WTC11 (cell line): ENCODE data around the gene HPCAL1.
A peak's percentile ranks its signal among the peaks of the same experiment; 100 is the strongest.

ENCODE experiments used
- ATF1 ChIP-seq: sonication (generic); formaldehyde crosslinking; IDR thresholded peaks from 2 replicates; pipeline ENCODE4 v1.8.1; 2023; ENCODE audit warnings: mild to moderate bottlenecking, moderate library complexity, missing genetic modification reagents
- CTCF ChIP-seq: fragments of 200-600 bp; IDR thresholded peaks from 2 replicates; pipeline ENCODE4 v1.8.0; 2022; ENCODE audit warnings: antibody characterized with exemption
- E2F4 ChIP-seq: sonication (generic); formaldehyde crosslinking; IDR thresholded peaks from 2 replicates; pipeline ENCODE4 v1.8.1; 2022; ENCODE audit warnings: low read depth, mild to moderate bottlenecking, moderate library complexity, missing genetic modification reagents, borderline replicate concordance
- E2F5 ChIP-seq: sonication (generic); formaldehyde crosslinking; IDR thresholded peaks from 2 replicates; pipeline ENCODE4 v1.8.1; 2022; ENCODE audit warnings: mild to moderate bottlenecking, moderate library complexity, missing genetic modification reagents
- ESRRA ChIP-seq: sonication (generic); formaldehyde crosslinking; IDR thresholded peaks from 2 replicates; pipeline ENCODE4 v1.8.1; 2022; ENCODE audit warnings: mild to moderate bottlenecking, missing genetic modification reagents, borderline replicate concordance
- GABPB1 ChIP-seq: sonication (generic); formaldehyde crosslinking; IDR thresholded peaks from 2 replicates; pipeline ENCODE4 v1.8.1; 2023; ENCODE audit warnings: mild to moderate bottlenecking, missing genetic modification reagents
- MAX ChIP-seq: sonication (generic); formaldehyde crosslinking; IDR thresholded peaks from 2 replicates; pipeline ENCODE4 v1.8.0; 2022; ENCODE audit warnings: mild to moderate bottlenecking, missing genetic modification reagents
- MXD4 ChIP-seq: fragments of 250-450 bp; sonication (Bioruptor Pico); IDR thresholded peaks from 2 replicates; pipeline ENCODE4 v1.8.0; 2021; ENCODE audit warnings: mild to moderate bottlenecking, moderate library complexity, borderline replicate concordance
- NFE2L1 ChIP-seq: sonication (generic); formaldehyde crosslinking; IDR thresholded peaks from 2 replicates; pipeline ENCODE4 v1.8.1; 2023; ENCODE audit warnings: missing genetic modification reagents
- NR1H2 ChIP-seq: sonication (generic); formaldehyde crosslinking; IDR thresholded peaks from 2 replicates; pipeline ENCODE4 v1.9.0; 2021; ENCODE audit warnings: mild to moderate bottlenecking, moderate library complexity, missing genetic modification reagents
- NR2C2 ChIP-seq: sonication (generic); formaldehyde crosslinking; IDR thresholded peaks from 2 replicates; pipeline ENCODE4 v1.8.0; 2022; ENCODE audit warnings: mild to moderate bottlenecking, missing genetic modification reagents
- PRRX2 ChIP-seq: fragments of 250-450 bp; sonication (Bioruptor Pico); IDR thresholded peaks from 2 replicates; pipeline ENCODE4 v1.8.0; 2021; ENCODE audit warnings: mild to moderate bottlenecking
- USF1 ChIP-seq: sonication (generic); formaldehyde crosslinking; IDR thresholded peaks from 2 replicates; pipeline ENCODE4 v1.8.0; 2022; ENCODE audit warnings: mild to moderate bottlenecking, missing genetic modification reagents
- USF2 ChIP-seq: sonication (generic); formaldehyde crosslinking; IDR thresholded peaks from 2 replicates; pipeline ENCODE4 v1.8.1; 2023; ENCODE audit warnings: mild to moderate bottlenecking, missing genetic modification reagents, moderate library complexity

- peak; percentile 31 for TF ChIP-seq CTCF
- no peak for TF ChIP-seq NR2C2
- peak; percentile 56; the same call in 1 of the 2 replicates for TF ChIP-seq GABPB1 (CRISPR knock-in tag)
- TF ChIP-seq USF1 (CRISPR knock-in tag) = no peak
- no peak for TF ChIP-seq MAX (CRISPR knock-in tag)
- TF ChIP-seq NR1H2 (CRISPR knock-in tag) = no peak
- TF ChIP-seq USF2 (CRISPR knock-in tag) = no peak
- TF ChIP-seq NFE2L1 (CRISPR knock-in tag) = no peak
- no peak for TF ChIP-seq E2F4 (CRISPR knock-in tag)
- no peak for TF ChIP-seq MXD4 (CRISPR knock-in tag)
- TF ChIP-seq E2F5 (CRISPR knock-in tag) = no peak
- no peak for TF ChIP-seq ATF1 (CRISPR knock-in tag)
- TF ChIP-seq ESRRA (CRISPR knock-in tag) = no peak
- no peak for TF ChIP-seq PRRX2
Measured at GRCh38 chr2:10302479-10303180, at the start of gene HPCAL1.
